Liver (tissue), 9 donors: ENCODE data around the gene NT5DC2. TPM values are rescaled to one million over a fixed set of nuclear protein-coding genes. Genes with fewer than 3 reads are reported as not detected.

Experiments
- DNase-seq: peaks from one replicate; pipeline ENCODE4 v3.0.0-alpha.2; 2017; ENCODE audit warnings: low spot score
- H3K27ac ChIP-seq, 2 donors: one replicate each; pipeline ENCODE4 v1.7.0; 2013; ENCODE audit warnings: inconsistent platforms in 2 of 2, low read length in 2 of 2, control low read depth in 1 of 2, low read depth in 1 of 2, mild to moderate bottlenecking in 1 of 2
- H3K27me3 ChIP-seq, 4 donors: one replicate each; pipeline versions ENCODE4 v1.6.1 to v1.7.0; 2013; ENCODE audit warnings: low read length in 3 of 4, inconsistent platforms in 1 of 4, mild to moderate bottlenecking in 1 of 4, moderate library complexity in 1 of 4; ENCODE audit not compliant: control insufficient read depth in 4 of 4, insufficient read depth in 4 of 4
- H3K36me3 ChIP-seq, 4 donors: one replicate each; pipeline versions ENCODE4 v1.6.1 to v1.7.0; 2013; ENCODE audit warnings: low read length in 3 of 4, mild to moderate bottlenecking in 3 of 4, low read depth in 1 of 4, moderate library complexity in 1 of 4; ENCODE audit not compliant: control insufficient read depth in 4 of 4, insufficient read depth in 3 of 4
- H3K4me1 ChIP-seq, 4 donors: one replicate each; pipeline versions ENCODE4 v1.6.1 to v1.7.0; 2013; ENCODE audit warnings: low read length in 3 of 4, mild to moderate bottlenecking in 3 of 4, moderate library complexity in 1 of 4; ENCODE audit not compliant: control insufficient read depth in 4 of 4, insufficient read depth in 4 of 4
- H3K4me3 ChIP-seq, 3 donors: one replicate each; pipeline versions ENCODE4 v1.6.1 to v1.7.0; 2013; ENCODE audit warnings: low read length in 3 of 3, control low read depth in 1 of 3, low read depth in 1 of 3, mild to moderate bottlenecking in 1 of 3
- H3K9ac ChIP-seq, 2 donors: one replicate each; pipeline ENCODE4 v1.7.0; 2013; ENCODE audit warnings: low read length in 2 of 2, mild to moderate bottlenecking in 2 of 2, moderate library complexity in 2 of 2, control low read depth in 1 of 2, low read depth in 1 of 2
- H3K9me3 ChIP-seq, 4 donors: one replicate each; pipeline versions ENCODE4 v1.6.1 to v1.7.0; 2013; ENCODE audit warnings: low read length in 3 of 4; ENCODE audit not compliant: control insufficient read depth in 4 of 4
- EGR1 ChIP-seq, 2 donors: IDR thresholded peaks; 2 replicates each; pipeline ENCODE4 v1.6.1; 2016 to 2018; ENCODE audit warnings: antibody characterized with exemption in 2 of 2, low read depth in 2 of 2
- FOXA1 ChIP-seq: IDR thresholded peaks from 2 replicates; pipeline ENCODE4 v1.6.1; 2016; ENCODE audit warnings: antibody characterized with exemption
- HNF4A ChIP-seq, 2 donors: conservative IDR thresholded peaks; 2 replicates each; pipeline ENCODE4 v1.6.1; 2016; ENCODE audit warnings: antibody characterized with exemption in 2 of 2, mild to moderate bottlenecking in 2 of 2
- HNF4G ChIP-seq: IDR thresholded peaks from 2 replicates; pipeline ENCODE4 v1.6.1; 2016; ENCODE audit warnings: antibody characterized with exemption
- JUND ChIP-seq, 2 donors: IDR thresholded peaks; 2 replicates each; pipeline ENCODE4 v1.6.1; 2016; ENCODE audit warnings: antibody characterized with exemption in 2 of 2
- NR2F2 ChIP-seq: IDR thresholded peaks from 2 replicates; pipeline ENCODE4 v1.6.1; 2016; ENCODE audit warnings: antibody characterized with exemption
- RAD21 ChIP-seq, 2 donors: IDR thresholded peaks; 2 replicates each; pipeline ENCODE4 v1.6.1; 2016; ENCODE audit warnings: antibody characterized with exemption in 2 of 2, mild to moderate bottlenecking in 2 of 2
- RXRA ChIP-seq, 2 donors: IDR thresholded peaks; 2 replicates each; pipeline ENCODE4 v1.6.1; 2017 to 2018; ENCODE audit warnings: antibody characterized with exemption in 2 of 2, mild to moderate bottlenecking in 1 of 2
- SP1 ChIP-seq: IDR thresholded peaks from 2 replicates; pipeline ENCODE4 v1.6.1; 2018; ENCODE audit warnings: antibody characterized with exemption, mild to moderate bottlenecking
- TAF1 ChIP-seq: conservative IDR thresholded peaks from 2 replicates; pipeline ENCODE4 v1.6.1; 2016; ENCODE audit warnings: antibody characterized with exemption, mild to moderate bottlenecking
- YY1 ChIP-seq: IDR thresholded peaks from 2 replicates; pipeline ENCODE4 v1.6.1; 2016; ENCODE audit warnings: antibody characterized with exemption, mild to moderate bottlenecking
- WGBS: extraction: QIAGEN DNeasy Blood & Tissue Kit; methylation state at CpG from one replicate; pipeline ENCODE4 v1.1.7; 2013; 5-methylcytosine and 5-hydroxymethylcytosine counted together
- polyA plus RNA-seq, 2 donors: library from polyadenylated mRNA; stranded (reverse) in 1 of 2; unstranded in 1 of 2; fragments of 200-250 nt in 1 of 2; fragments of >200 nt in 1 of 2; fragmentation: Nextera tagmentation in 1 of 2; extraction: Ambion mirVana in 1 of 2; gene quantifications; one replicate each; pipeline versions ENCODE4 v1.2.1 to v1.2.3, GENCODE V29; 2013 to 2015
- total RNA-seq, 2 donors: library from RNA; depleted of rRNA; stranded (reverse); fragments of >200 nt; gene quantifications; one replicate each; pipeline ENCODE4 v1.2.3, GENCODE V29; 2014
- TF ChIP-seq, protein P1 (sequence below): IDR thresholded peaks from 2 replicates; pipeline ENCODE4 v1.6.1; 2016; ENCODE audit warnings: antibody characterized with exemption, mild to moderate bottlenecking
- TF ChIP-seq, protein P2 (sequence below): fragments of 150-350 bp; IDR thresholded peaks from 2 replicates; pipeline ENCODE4 v1.5.1; 2017; ENCODE audit warnings: improper control_type of control experiment, low read depth, low read length; ENCODE audit not compliant: missing input control
- TF ChIP-seq, protein P3 (sequence below): IDR thresholded peaks from 2 replicates; pipeline ENCODE4 v1.6.1; 2016; ENCODE audit warnings: antibody characterized with exemption
- TF ChIP-seq, protein P4 (sequence below): IDR thresholded peaks from 2 replicates; pipeline ENCODE4 v1.6.1; 2016; ENCODE audit warnings: antibody characterized with exemption
- donor health status: healthy.
- donor health status: healthy.
- donor health status: healthy.
- donor health status: healthy.
- donor health status: healthy.

The NT5DC2 gene
- total and polyA plus RNA-seq, 4 donors: 2.8 to 20.9 (median 3.1) TPM

DNA sequence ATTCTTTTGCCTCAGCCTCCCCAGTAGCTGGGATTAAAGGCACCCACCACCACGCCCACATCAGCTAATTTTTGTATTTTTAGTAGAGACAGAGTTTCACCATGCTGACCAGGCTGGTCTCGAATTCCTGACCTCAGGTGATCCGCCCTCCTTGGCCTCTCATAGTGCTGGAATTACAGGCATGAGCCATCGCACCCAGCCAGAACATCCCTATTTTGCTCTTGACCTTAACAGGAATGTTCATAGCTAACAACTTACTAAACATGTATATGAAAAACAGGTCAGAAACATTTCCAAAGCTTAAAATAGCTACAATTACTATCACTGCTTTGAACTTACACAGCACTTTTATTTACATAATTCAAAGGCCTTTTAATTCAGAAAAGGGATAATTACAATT lies 36.4 kb upstream of the NT5DC2 start (continued):
- TF ChIP-seq, protein P1, sequence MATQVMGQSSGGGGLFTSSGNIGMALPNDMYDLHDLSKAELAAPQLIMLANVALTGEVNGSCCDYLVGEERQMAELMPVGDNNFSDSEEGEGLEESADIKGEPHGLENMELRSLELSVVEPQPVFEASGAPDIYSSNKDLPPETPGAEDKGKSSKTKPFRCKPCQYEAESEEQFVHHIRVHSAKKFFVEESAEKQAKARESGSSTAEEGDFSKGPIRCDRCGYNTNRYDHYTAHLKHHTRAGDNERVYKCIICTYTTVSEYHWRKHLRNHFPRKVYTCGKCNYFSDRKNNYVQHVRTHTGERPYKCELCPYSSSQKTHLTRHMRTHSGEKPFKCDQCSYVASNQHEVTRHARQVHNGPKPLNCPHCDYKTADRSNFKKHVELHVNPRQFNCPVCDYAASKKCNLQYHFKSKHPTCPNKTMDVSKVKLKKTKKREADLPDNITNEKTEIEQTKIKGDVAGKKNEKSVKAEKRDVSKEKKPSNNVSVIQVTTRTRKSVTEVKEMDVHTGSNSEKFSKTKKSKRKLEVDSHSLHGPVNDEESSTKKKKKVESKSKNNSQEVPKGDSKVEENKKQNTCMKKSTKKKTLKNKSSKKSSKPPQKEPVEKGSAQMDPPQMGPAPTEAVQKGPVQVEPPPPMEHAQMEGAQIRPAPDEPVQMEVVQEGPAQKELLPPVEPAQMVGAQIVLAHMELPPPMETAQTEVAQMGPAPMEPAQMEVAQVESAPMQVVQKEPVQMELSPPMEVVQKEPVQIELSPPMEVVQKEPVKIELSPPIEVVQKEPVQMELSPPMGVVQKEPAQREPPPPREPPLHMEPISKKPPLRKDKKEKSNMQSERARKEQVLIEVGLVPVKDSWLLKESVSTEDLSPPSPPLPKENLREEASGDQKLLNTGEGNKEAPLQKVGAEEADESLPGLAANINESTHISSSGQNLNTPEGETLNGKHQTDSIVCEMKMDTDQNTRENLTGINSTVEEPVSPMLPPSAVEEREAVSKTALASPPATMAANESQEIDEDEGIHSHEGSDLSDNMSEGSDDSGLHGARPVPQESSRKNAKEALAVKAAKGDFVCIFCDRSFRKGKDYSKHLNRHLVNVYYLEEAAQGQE: no peak
- TF ChIP-seq JUND (IDR thresholded peaks at IDR 0.05): no peak
- no peak for TF ChIP-seq HNF4A (conservative IDR thresholded peaks at IDR 0.05)
- TF ChIP-seq HNF4G: no peak
- TF ChIP-seq SP1: no peak

DNA sequence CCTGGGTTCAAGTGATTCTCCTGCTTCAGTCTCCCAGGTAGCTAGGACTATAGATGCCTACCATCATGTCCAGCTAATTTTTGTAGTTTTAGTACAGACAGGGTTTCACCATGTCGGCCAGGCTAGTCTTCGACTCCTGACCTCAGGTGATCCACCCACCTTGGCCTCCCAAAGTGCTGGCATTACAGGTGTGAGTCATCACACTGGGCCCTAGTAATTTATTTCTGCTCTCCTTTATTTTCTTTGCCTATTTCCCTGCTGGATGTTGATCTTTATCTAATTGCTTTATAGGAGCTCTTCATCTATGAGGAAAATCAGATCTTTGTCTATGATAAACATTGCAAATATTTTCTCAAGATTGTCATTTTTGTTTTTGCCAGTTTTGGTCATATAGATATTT lies 34.4 kb upstream of the NT5DC2 start:
- TF ChIP-seq EGR1 (IDR thresholded peaks at IDR 0.05; ENCODE audit: low read depth in 2 of 2): no peak
- TF ChIP-seq, protein P2, sequence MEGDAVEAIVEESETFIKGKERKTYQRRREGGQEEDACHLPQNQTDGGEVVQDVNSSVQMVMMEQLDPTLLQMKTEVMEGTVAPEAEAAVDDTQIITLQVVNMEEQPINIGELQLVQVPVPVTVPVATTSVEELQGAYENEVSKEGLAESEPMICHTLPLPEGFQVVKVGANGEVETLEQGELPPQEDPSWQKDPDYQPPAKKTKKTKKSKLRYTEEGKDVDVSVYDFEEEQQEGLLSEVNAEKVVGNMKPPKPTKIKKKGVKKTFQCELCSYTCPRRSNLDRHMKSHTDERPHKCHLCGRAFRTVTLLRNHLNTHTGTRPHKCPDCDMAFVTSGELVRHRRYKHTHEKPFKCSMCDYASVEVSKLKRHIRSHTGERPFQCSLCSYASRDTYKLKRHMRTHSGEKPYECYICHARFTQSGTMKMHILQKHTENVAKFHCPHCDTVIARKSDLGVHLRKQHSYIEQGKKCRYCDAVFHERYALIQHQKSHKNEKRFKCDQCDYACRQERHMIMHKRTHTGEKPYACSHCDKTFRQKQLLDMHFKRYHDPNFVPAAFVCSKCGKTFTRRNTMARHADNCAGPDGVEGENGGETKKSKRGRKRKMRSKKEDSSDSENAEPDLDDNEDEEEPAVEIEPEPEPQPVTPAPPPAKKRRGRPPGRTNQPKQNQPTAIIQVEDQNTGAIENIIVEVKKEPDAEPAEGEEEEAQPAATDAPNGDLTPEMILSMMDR: no peak
- TF ChIP-seq YY1: no peak
- TF ChIP-seq, protein P3, sequence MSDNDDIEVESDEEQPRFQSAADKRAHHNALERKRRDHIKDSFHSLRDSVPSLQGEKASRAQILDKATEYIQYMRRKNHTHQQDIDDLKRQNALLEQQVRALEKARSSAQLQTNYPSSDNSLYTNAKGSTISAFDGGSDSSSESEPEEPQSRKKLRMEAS: no peak
- TF ChIP-seq JUND (IDR thresholded peaks at IDR 0.05): no peak
- TF ChIP-seq SP1: no peak
- TF ChIP-seq, protein P1: no peak
- TF ChIP-seq FOXA1: no peak
- TF ChIP-seq, protein P4, sequence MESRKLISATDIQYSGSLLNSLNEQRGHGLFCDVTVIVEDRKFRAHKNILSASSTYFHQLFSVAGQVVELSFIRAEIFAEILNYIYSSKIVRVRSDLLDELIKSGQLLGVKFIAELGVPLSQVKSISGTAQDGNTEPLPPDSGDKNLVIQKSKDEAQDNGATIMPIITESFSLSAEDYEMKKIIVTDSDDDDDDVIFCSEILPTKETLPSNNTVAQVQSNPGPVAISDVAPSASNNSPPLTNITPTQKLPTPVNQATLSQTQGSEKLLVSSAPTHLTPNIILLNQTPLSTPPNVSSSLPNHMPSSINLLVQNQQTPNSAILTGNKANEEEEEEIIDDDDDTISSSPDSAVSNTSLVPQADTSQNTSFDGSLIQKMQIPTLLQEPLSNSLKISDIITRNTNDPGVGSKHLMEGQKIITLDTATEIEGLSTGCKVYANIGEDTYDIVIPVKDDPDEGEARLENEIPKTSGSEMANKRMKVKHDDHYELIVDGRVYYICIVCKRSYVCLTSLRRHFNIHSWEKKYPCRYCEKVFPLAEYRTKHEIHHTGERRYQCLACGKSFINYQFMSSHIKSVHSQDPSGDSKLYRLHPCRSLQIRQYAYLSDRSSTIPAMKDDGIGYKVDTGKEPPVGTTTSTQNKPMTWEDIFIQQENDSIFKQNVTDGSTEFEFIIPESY: no peak
- no peak for TF ChIP-seq NR2F2
- TF ChIP-seq RAD21 (IDR thresholded peaks at IDR 0.05): no peak
- no peak for TF ChIP-seq TAF1
- no peak for TF ChIP-seq RXRA (IDR thresholded peaks at IDR 0.05)
- H3K36me3 ChIP-seq: peaks cover 3 to 22% (median 10%) of the 10 kb centered on the region in 4 donors
- H3K4me1 ChIP-seq: no peaks in the 10 kb centered on the region
- H3K4me3 ChIP-seq: no peak overlapping the region
- no peak for DNase-seq
- no peaks in the 10 kb centered on the region for H3K9me3 ChIP-seq
- 98% methylated on average over 2 of the region's 2 CpGs for WGBS
- H3K27me3 ChIP-seq: no peaks in the 10 kb centered on the region
- no peak overlapping the region for H3K9ac ChIP-seq
- H3K27ac ChIP-seq: no peak overlapping the region
